Prostate gland (tissue), 2 donors: ENCODE data around the gene PTPRJ. TPM values are rescaled to one million over a fixed set of nuclear protein-coding genes. Genes with fewer than 3 reads are reported as not detected.

ENCODE experiments used
- DNase-seq: peaks from one replicate; pipeline ENCODE4 v3.0.0-alpha.2; 2019; ENCODE audit warnings: low spot score
- H3K27ac ChIP-seq, 2 donors: fragments of 200-600 bp; sonication (generic); 2 replicates each; pipeline ENCODE4 v1.5.1; 2017 to 2019
- H3K27me3 ChIP-seq: fragments of 200-600 bp; sonication (generic); replicated peaks from 2 replicates; pipeline ENCODE4 v1.5.1; 2019; ENCODE audit not compliant: insufficient read depth
- H3K36me3 ChIP-seq, 2 donors: fragments of 200-600 bp; sonication (generic); 1 replicate in 1 of 2; 2 replicates in 1 of 2; pipeline versions ENCODE4 v1.5.1 to v1.8.1; 2017 to 2019
- H3K4me1 ChIP-seq: fragments of 200-600 bp; sonication (generic); replicated peaks from 2 replicates; pipeline ENCODE4 v1.5.1; 2019
- H3K4me3 ChIP-seq, 2 donors: fragments of 200-600 bp; sonication (generic); 2 replicates each; pipeline ENCODE4 v1.5.1; 2017 to 2019
- H3K9me3 ChIP-seq: fragments of 200-600 bp; sonication (generic); 2 replicates; pipeline ENCODE4 v1.5.1; 2017
- POLR2A ChIP-seq: fragments of 450-650 bp; IDR thresholded peaks from one replicate; pipeline ENCODE4 v1.6.1; 2016; ENCODE audit warnings: antibody characterized with exemption, mild to moderate bottlenecking
- POLR2AphosphoS5 ChIP-seq: sonication (generic); formaldehyde crosslinking; IDR thresholded peaks from one replicate; pipeline ENCODE4 v1.6.1; 2017; ENCODE audit warnings: antibody characterized with exemption
- WGBS: methylation state at CpG from one replicate; pipeline ENCODE4 v1.1.5; 2018; 5-methylcytosine and 5-hydroxymethylcytosine counted together
- intact Hi-C: fragments of 100-400 bp; cut with DNase I; formaldehyde crosslinking; loops from one replicate; pipeline ENCODE4 v1.14.2; 2022
- total RNA-seq, 2 donors: library from RNA; depleted of rRNA; stranded (reverse); fragments of >200 nt; gene quantifications; one replicate each; pipeline ENCODE4 v1.1.0, GENCODE V29; 2016
- TF ChIP-seq, protein P1 (sequence below), 4 experiments: fragments of 200-600 bp in 2 of 4; fragments of 450-650 bp in 2 of 4; sonication (generic) in 2 of 4; IDR thresholded peaks; 1 replicate in 3 of 4; 2 replicates in 1 of 4; pipeline ENCODE4 v1.5.1; 2016 to 2019; ENCODE audit warnings: antibody characterized with exemption in 4 of 4, mild to moderate bottlenecking in 2 of 4, moderate library complexity in 2 of 4

Gene PTPRJ
- total RNA-seq, 2 donors from 2014 or later = 24.9 to 48.0 TPM

DNA sequence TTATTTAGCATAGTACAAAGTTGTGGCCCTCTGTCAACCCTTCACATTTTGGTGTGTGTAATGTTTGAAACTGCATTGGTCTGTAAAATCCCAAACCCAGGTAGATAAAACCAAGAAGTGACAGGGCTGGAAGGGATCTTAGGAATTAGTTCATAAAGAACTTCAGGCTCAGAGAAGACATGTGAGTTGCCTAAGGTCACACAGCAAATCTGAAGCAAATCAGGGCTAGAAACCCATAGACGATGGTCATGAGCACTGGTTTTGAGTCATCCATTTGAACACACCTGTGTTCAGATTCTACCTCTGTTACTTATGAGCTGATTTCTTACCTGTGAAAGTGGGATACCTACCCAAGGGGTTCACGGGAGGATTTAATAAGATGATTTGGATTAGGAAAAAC, 107.1 kb downstream of the PTPRJ start:
- Histone ChIP-seq H3K4me3 (no peak overlapping the region), H3K4me1 (peaks cover 18% of the 10 kb centered on the region), H3K27ac (peak overlapping the region; percentile 78 to 82), H3K9me3 (no peaks in the 10 kb centered on the region), H3K36me3 (no peaks in the 10 kb centered on the region), H3K27me3 (no peaks in the 10 kb centered on the region)
- 94% methylated on average over 2 of the region's 2 CpGs for WGBS
- TF ChIP-seq, protein P1, sequence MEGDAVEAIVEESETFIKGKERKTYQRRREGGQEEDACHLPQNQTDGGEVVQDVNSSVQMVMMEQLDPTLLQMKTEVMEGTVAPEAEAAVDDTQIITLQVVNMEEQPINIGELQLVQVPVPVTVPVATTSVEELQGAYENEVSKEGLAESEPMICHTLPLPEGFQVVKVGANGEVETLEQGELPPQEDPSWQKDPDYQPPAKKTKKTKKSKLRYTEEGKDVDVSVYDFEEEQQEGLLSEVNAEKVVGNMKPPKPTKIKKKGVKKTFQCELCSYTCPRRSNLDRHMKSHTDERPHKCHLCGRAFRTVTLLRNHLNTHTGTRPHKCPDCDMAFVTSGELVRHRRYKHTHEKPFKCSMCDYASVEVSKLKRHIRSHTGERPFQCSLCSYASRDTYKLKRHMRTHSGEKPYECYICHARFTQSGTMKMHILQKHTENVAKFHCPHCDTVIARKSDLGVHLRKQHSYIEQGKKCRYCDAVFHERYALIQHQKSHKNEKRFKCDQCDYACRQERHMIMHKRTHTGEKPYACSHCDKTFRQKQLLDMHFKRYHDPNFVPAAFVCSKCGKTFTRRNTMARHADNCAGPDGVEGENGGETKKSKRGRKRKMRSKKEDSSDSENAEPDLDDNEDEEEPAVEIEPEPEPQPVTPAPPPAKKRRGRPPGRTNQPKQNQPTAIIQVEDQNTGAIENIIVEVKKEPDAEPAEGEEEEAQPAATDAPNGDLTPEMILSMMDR (IDR thresholded peaks at IDR 0.05) = no peak
- TF ChIP-seq POLR2A (no peak), POLR2AphosphoS5 (no peak)
- intact Hi-C loops = no loop called here
- DNase-seq = no peak

DNA sequence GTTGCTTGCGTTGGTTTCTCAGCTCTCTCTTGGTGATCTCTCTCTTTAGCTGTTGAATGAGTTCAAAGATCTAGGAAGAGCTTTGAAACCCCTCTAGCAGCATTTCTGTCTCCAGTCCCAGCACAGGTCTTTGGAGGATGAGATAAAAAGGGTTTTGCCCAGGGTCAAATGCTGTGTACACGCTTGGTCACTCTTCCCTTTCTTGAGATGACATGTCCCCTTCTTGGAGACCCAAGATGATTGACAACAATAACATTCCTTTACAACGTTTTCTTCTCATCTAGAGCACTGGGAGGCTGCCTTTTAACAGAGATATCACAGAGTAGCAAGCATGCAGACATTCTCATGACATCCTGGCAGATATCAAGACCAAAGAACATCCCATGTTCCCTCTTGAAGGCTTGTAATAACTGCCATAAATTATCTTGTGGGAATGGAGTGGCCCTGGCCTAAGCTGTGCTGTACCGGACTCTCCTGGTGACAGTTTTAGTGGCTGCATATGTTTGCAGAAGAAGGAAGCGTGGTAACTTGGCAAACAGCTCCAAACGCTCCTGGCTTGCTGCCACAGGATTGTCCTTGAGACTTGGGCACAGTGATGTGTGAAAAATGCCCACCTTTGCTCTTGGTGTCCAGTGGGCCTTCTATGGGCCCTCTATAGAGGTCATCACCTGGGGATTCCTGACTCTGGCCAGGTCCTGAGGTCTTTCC, 107.8 kb downstream of the PTPRJ start:
- Histone ChIP-seq H3K4me1 (peaks cover 18% of the 10 kb centered on the region), H3K4me3 (no peak overlapping the region), H3K9me3 (no peaks in the 10 kb centered on the region), H3K36me3 (no peaks in the 10 kb centered on the region), H3K27ac (peak overlapping the region; percentile 78 to 82), H3K27me3 (no peaks in the 10 kb centered on the region)
- 18% methylated on average over 6 of the region's 6 CpGs for WGBS
- DNase-seq = peak; percentile 70
- TF ChIP-seq, protein P1 (IDR thresholded peaks at IDR 0.05) = no peak
- peak; percentile 67 for TF ChIP-seq POLR2AphosphoS5
- intact Hi-C loops = no loop called here

DNA sequence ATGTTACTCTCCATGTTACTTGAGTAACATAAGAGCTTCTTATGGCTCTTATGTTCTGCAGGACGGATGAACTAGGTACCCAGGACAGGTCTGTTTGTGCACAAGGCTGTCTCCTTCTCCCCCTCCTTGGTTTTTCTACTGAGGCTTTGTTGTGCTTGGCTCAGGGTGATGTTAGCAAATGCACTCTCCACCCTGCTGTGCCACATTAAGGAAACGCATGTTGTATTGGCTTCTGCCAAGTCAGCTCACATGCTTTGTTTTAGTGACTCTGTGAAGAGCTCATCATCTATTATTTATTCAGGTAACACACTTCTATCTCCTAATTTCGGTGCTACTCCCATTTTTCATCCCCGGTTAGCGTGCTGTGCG, 108.3 kb downstream of the PTPRJ start:
- H3K9me3 ChIP-seq = no peaks in the 10 kb centered on the region
- peak; percentile 74 for DNase-seq
- 37% methylated on average over 6 of the region's 6 CpGs for WGBS
- H3K36me3 ChIP-seq = no peaks in the 10 kb centered on the region
- no peak overlapping the region for H3K4me3 ChIP-seq
- H3K27ac ChIP-seq = peak overlapping the region; percentile 78 to 82
- no peaks in the 10 kb centered on the region for H3K27me3 ChIP-seq
- peaks cover 18% of the 10 kb centered on the region for H3K4me1 ChIP-seq
- intact Hi-C loops = no loop called here
- TF ChIP-seq POLR2AphosphoS5 (peak; percentile 69), POLR2A (no peak)

- Histone ChIP-seq H3K36me3 (no peaks in the 10 kb centered on the region), H3K27me3 (no peaks in the 10 kb centered on the region), H3K4me3 (no peak overlapping the region), H3K9me3 (no peaks in the 10 kb centered on the region), H3K27ac (peak overlapping the region in 1 of 2 donors; percentile 82), H3K4me1 (peaks cover 21% of the 10 kb centered on the region)
- TF ChIP-seq, protein P1 (IDR thresholded peaks at IDR 0.05) = no peak
- TF ChIP-seq POLR2AphosphoS5 = no peak
- TF ChIP-seq POLR2A = no peak
- no peak for DNase-seq
- 83% methylated on average over 8 of the region's 8 CpGs for WGBS
- intact Hi-C loops = no loop called here
These were observed 109.8 kb downstream of the PTPRJ start for GRCh38 chr11:48090174-48090573.

DNA sequence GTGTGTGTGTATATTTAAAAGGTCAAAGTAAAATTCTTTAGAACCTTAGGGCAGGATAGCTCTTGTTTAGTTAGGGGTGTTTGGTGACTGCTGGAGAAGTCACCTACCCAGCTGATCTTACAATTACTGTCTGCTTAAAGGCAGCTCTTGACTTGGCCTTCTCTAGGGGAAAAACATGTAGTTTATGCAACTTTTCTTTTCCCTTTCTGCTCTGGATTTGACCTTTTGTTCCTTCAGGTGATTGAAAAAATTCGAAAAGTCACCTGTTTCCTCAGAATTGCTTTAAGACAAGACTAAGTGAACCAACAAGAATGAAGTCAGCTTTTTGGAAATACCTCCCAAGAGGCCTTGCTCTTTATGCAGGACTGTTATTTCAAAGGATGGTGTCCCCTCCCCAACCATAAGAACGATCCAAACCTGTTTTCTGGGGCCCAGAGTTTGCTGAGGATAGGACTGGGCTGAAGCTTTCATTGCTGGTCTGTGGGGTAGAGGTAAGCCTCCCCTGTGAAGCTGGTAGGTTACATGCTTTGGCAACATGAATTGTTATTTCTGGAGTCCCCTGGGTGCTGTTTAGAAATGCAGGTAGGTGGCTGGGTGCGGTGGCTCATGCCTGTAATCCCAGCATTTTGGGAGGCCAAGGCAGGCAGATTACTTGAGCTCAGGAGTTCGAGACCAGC, 111.2 kb downstream of the PTPRJ start:
- H3K4me1 ChIP-seq = peaks cover 15% of the 10 kb centered on the region
- no peaks in the 10 kb centered on the region for H3K9me3 ChIP-seq
- intact Hi-C loops = no loop called here
- no peak for DNase-seq
- H3K36me3 ChIP-seq = no peaks in the 10 kb centered on the region
- 74% methylated on average over 4 of the region's 4 CpGs for WGBS
- TF ChIP-seq POLR2AphosphoS5 (no peak), POLR2A (no peak)
- no peak overlapping the region for H3K27ac ChIP-seq
- no peaks in the 10 kb centered on the region for H3K27me3 ChIP-seq
- no peak overlapping the region for H3K4me3 ChIP-seq

DNA sequence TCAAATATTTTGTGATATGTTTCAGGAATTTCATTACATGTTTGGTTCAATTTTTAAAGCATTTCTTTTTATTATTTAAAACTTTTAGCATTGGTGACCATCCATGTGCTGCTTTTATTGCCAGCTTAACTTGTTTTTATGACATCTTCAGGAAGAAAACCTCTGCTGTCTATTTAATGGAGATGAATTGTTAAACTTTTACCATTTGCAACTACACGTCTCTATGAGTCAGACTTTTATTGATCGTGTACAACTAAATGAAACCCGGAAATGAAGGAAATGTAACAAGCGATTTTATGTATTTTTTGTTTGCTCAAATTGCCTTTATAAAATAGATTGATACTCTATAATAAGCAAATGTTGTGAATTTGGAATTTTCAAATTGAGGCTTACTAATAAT, 113.0 kb downstream of the PTPRJ start:
- DNase-seq = no peak
- Histone ChIP-seq H3K27ac (peak overlapping the region; percentile 57), H3K9me3 (no peaks in the 10 kb centered on the region), H3K27me3 (no peaks in the 10 kb centered on the region), H3K4me1 (peaks cover 4% of the 10 kb centered on the region), H3K4me3 (no peak overlapping the region), H3K36me3 (no peaks in the 10 kb centered on the region)
- intact Hi-C loops = no loop called here
- TF ChIP-seq POLR2AphosphoS5 (peak; percentile 25), POLR2A (no peak)
- WGBS = 37% methylated on average over 4 of the region's 4 CpGs
